Fibroblast of lung (primary cell): ENCODE results near the gene RNF43. TPM values are rescaled to one million over a fixed set of nuclear protein-coding genes. Genes with fewer than 3 reads are reported as not detected.

Source experiments
- DNase-seq, 2 donors: peaks; one replicate each; pipeline versions ENCODE4 v3.0.0 to v3.0.0-alpha.2; 2010; ENCODE audit warnings: low read depth in 2 of 2
- H2AFZ ChIP-seq: 2 replicates; pipeline ENCODE4 v1.5.1; 2012; ENCODE audit warnings: low read length, control low read depth, inconsistent platforms
- H3K27ac ChIP-seq: 2 replicates; pipeline ENCODE4 v1.5.1; 2011; ENCODE audit warnings: low read length, control low read depth; ENCODE audit not compliant: insufficient read depth
- H3K27me3 ChIP-seq: 2 replicates; pipeline ENCODE4 v1.5.1; 2011; ENCODE audit warnings: mild to moderate bottlenecking, low read length; ENCODE audit not compliant: control insufficient read depth, insufficient read depth
- H3K36me3 ChIP-seq: 2 replicates; pipeline ENCODE4 v1.5.1; 2011; ENCODE audit warnings: low read length; ENCODE audit not compliant: control insufficient read depth, insufficient read depth
- H3K4me1 ChIP-seq: 2 replicates; pipeline ENCODE4 v1.5.1; 2011; ENCODE audit warnings: low read length; ENCODE audit not compliant: control insufficient read depth, insufficient read depth; ENCODE audit errors: extremely low read depth
- H3K4me2 ChIP-seq: 2 replicates; pipeline ENCODE4 v1.5.1; 2011; ENCODE audit warnings: low read length, control low read depth; ENCODE audit not compliant: insufficient read depth; ENCODE audit errors: extremely low read depth
- H3K4me3 ChIP-seq, 4 experiments: fragments of 200-600 bp in 1 of 4; sonication (generic) in 1 of 4; replicated peaks in 1 of 4; 2 replicates each; pipeline ENCODE4 v1.5.1; 2011 to 2016; ENCODE audit warnings: low read length in 4 of 4, low read depth in 3 of 4, mild to moderate bottlenecking in 3 of 4, control low read depth in 2 of 4, inconsistent platforms in 1 of 4, mixed read lengths in 1 of 4; ENCODE audit not compliant: insufficient read depth in 1 of 4; ENCODE audit errors: control extremely low read depth in 1 of 4
- H3K79me2 ChIP-seq: 2 replicates; pipeline ENCODE4 v1.5.1; 2012; ENCODE audit warnings: mild to moderate bottlenecking, low read length, inconsistent platforms; ENCODE audit not compliant: control insufficient read depth, insufficient read depth
- H3K9ac ChIP-seq: 2 replicates; pipeline ENCODE4 v1.5.1; 2011; ENCODE audit warnings: mild to moderate bottlenecking, low read length, control low read depth; ENCODE audit not compliant: insufficient read depth
- H3K9me3 ChIP-seq: 2 replicates; pipeline ENCODE4 v1.5.1; 2012; ENCODE audit warnings: low read depth, low read length; ENCODE audit not compliant: control insufficient read depth, insufficient read depth
- H4K20me1 ChIP-seq: 2 replicates; pipeline ENCODE4 v1.5.1; 2011; ENCODE audit warnings: low read length; ENCODE audit not compliant: control insufficient read depth, insufficient read depth; ENCODE audit errors: extremely low read depth
- EZH2 ChIP-seq: IDR thresholded peaks from 2 replicates; pipeline ENCODE4 v1.5.1; 2012; ENCODE audit warnings: low read length, control low read depth, mild to moderate bottlenecking; ENCODE audit errors: missing control alignments
- polyA plus RNA-seq, 2 donors: library from polyadenylated mRNA; depleted of rRNA in 1 of 2; stranded (reverse) in 1 of 2; unstranded in 1 of 2; fragments of >200 nt; gene quantifications; 2 replicates each; pipeline ENCODE4 v1.2.1, GENCODE V29; 2011 to 2012; ENCODE audit warnings: missing spikeins in 1 of 2
- total RNA-seq: library from RNA; depleted of rRNA; stranded (reverse); fragments of >200 nt; gene quantifications from 2 replicates; pipeline ENCODE4 v1.2.1, GENCODE V29; 2014
- TF ChIP-seq, protein P1 (sequence below), 2 donors: IDR thresholded peaks in 1 of 2; conservative IDR thresholded peaks in 1 of 2; 1 replicate in 1 of 2; 2 replicates in 1 of 2; pipeline ENCODE4 v1.5.1; 2011 to 2012; ENCODE audit warnings: low read length in 2 of 2, control low read depth in 1 of 2, inconsistent platforms in 1 of 2, low read depth in 1 of 2, mild to moderate bottlenecking in 1 of 2

The RNF43 gene
- total and polyA plus RNA-seq, 2 donors (not counting 1 experiment from before 2014, with no cell fraction given), result under 0.01 to 0.02 TPM

DNA sequence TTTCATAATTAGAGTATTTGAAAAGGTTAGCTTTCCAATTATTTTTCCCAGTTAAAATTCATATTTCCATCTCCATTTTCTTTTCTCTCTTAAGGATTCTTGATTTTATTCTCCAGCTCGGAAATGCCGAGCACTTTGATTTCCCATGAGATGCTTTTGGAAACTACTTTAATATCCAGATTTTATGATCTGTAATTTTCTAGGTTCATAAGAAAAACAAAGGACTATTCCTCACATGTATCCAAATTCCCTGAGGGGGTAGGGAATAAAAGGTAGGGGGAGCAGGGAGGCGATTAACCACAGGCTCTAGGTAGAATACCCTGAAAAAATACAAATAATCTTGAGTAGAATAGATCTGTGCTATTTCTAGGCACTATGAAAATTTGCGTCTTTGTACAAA lies 938 bp downstream of the RNF43 start:
- Histone ChIP-seq H3K9ac (no peak overlapping the region), H3K79me2 (no peaks in the 10 kb centered on the region), H3K4me2 (no peak overlapping the region), H3K4me1 (no peaks in the 10 kb centered on the region), H3K27me3 (no peaks in the 10 kb centered on the region), H3K9me3 (no peaks in the 10 kb centered on the region), H3K36me3 (no peaks in the 10 kb centered on the region), H2AFZ (no peak overlapping the region), H3K4me3 (no peak overlapping the region), H4K20me1 (no peaks in the 10 kb centered on the region), H3K27ac (no peak overlapping the region)
- DNase-seq, result no peak
- TF ChIP-seq, protein P1, sequence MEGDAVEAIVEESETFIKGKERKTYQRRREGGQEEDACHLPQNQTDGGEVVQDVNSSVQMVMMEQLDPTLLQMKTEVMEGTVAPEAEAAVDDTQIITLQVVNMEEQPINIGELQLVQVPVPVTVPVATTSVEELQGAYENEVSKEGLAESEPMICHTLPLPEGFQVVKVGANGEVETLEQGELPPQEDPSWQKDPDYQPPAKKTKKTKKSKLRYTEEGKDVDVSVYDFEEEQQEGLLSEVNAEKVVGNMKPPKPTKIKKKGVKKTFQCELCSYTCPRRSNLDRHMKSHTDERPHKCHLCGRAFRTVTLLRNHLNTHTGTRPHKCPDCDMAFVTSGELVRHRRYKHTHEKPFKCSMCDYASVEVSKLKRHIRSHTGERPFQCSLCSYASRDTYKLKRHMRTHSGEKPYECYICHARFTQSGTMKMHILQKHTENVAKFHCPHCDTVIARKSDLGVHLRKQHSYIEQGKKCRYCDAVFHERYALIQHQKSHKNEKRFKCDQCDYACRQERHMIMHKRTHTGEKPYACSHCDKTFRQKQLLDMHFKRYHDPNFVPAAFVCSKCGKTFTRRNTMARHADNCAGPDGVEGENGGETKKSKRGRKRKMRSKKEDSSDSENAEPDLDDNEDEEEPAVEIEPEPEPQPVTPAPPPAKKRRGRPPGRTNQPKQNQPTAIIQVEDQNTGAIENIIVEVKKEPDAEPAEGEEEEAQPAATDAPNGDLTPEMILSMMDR (conservative IDR thresholded peaks at IDR 0.05 in 1 of 2, IDR thresholded peaks at IDR 0.05 in 1 of 2; ENCODE audit: low read depth in 1 of 2, low read length in 2 of 2), result no peak
- TF ChIP-seq EZH2, result no peak

GRCh38 chr17:58415371-58416055 lies 1.8 kb downstream of the RNF43 start:
- no peaks in the 10 kb centered on the region for H3K9me3 ChIP-seq
- no peak overlapping the region for H3K9ac ChIP-seq
- H3K4me1 ChIP-seq, result no peaks in the 10 kb centered on the region
- H3K27me3 ChIP-seq, result no peaks in the 10 kb centered on the region
- no peak overlapping the region for H3K4me3 ChIP-seq
- no peak overlapping the region for H3K4me2 ChIP-seq
- H3K27ac ChIP-seq, result no peak overlapping the region
- DNase-seq, result no peak
- no peak overlapping the region for H2AFZ ChIP-seq
- no peaks in the 10 kb centered on the region for H4K20me1 ChIP-seq
- no peaks in the 10 kb centered on the region for H3K36me3 ChIP-seq
- no peaks in the 10 kb centered on the region for H3K79me2 ChIP-seq
- TF ChIP-seq, protein P1 (conservative IDR thresholded peaks at IDR 0.05 in 1 of 2, IDR thresholded peaks at IDR 0.05 in 1 of 2; ENCODE audit: low read depth in 1 of 2, low read length in 2 of 2), result no peak
- no peak for TF ChIP-seq EZH2

- Histone ChIP-seq H3K4me3 (no peak overlapping the region), H3K4me2 (no peak overlapping the region), H3K36me3 (no peaks in the 10 kb centered on the region), H3K27ac (no peak overlapping the region), H3K9me3 (no peaks in the 10 kb centered on the region), H3K27me3 (no peaks in the 10 kb centered on the region), H3K9ac (no peak overlapping the region), H3K79me2 (no peaks in the 10 kb centered on the region), H4K20me1 (no peaks in the 10 kb centered on the region), H3K4me1 (no peaks in the 10 kb centered on the region), H2AFZ (no peak overlapping the region)
- DNase-seq, result no peak
- TF ChIP-seq, protein P1 (conservative IDR thresholded peaks at IDR 0.05 in 1 of 2, IDR thresholded peaks at IDR 0.05 in 1 of 2; ENCODE audit: low read depth in 1 of 2, low read length in 2 of 2), result no peak
- TF ChIP-seq EZH2, result no peak
Observed at GRCh38 chr17:58414596-58414997, 2.7 kb downstream of the RNF43 start.
